Adipocyte (in vitro differentiated cells): Measurements from ENCODE around the gene PLSCR4.

ENCODE experiments used
- DNase-seq: peaks from one replicate; pipeline ENCODE4 v3.0.0-alpha.2; 2015; ENCODE audit warnings: low read depth
- H3K27me3 ChIP-seq: replicated peaks from 2 replicates; pipeline ENCODE4 v1.7.0; 2013; ENCODE audit warnings: mild to moderate bottlenecking, low read length, moderate library complexity; ENCODE audit not compliant: control insufficient read depth, insufficient read depth
- H3K36me3 ChIP-seq: 2 replicates; pipeline ENCODE4 v1.7.0; 2013; ENCODE audit warnings: low read length, mild to moderate bottlenecking, moderate library complexity; ENCODE audit not compliant: control insufficient read depth, insufficient read depth, severe bottlenecking
- H3K4me1 ChIP-seq: 2 replicates; pipeline ENCODE4 v1.7.0; 2013; ENCODE audit warnings: mild to moderate bottlenecking, low read length, moderate library complexity; ENCODE audit not compliant: control insufficient read depth, insufficient read depth
- H3K4me3 ChIP-seq: 2 replicates; pipeline ENCODE4 v1.7.0; 2013; ENCODE audit warnings: mild to moderate bottlenecking, low read length, moderate library complexity
- H3K9ac ChIP-seq: 2 replicates; pipeline ENCODE4 v1.7.0; 2013; ENCODE audit warnings: mild to moderate bottlenecking, low read length, moderate library complexity
- H3K9me3 ChIP-seq: 2 replicates; pipeline ENCODE4 v1.7.0; 2013; ENCODE audit warnings: mild to moderate bottlenecking, low read length, moderate library complexity; ENCODE audit not compliant: control insufficient read depth

PLSCR4 gene

DNA sequence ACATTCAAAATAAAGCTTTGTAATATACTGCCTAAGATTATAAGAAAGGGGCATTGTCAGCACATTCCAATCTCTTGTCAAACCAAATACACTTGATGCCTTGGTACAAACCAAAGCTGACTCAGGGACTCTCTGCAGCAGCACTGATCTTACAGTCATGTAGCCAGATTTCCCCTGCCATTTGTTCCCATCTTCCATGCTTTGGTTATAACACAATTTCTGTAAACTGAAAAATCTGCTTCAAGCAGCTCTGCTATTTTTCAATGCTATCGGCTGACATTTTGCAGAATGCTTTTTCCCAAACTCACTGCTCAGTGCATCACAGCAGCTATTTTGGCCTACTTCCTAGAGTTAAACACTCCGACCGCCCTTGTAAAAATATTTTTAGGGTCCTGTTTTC is 108.1 kb downstream of the PLSCR4 start:
- peak; percentile 57 for DNase-seq
- no peaks in the 10 kb centered on the region for H3K9me3 ChIP-seq
- H3K4me1 ChIP-seq = peaks cover 49% of the 10 kb centered on the region
- H3K4me3 ChIP-seq = no peak overlapping the region
- no peaks in the 10 kb centered on the region for H3K27me3 ChIP-seq
- H3K9ac ChIP-seq = no peak overlapping the region
- peaks cover 3% of the 10 kb centered on the region for H3K36me3 ChIP-seq
